Esophagus muscularis mucosa (tissue), 3 donors: ENCODE measurements around the gene TUBB4A.

Source experiments
- POLR2AphosphoS5 ChIP-seq, 2 donors: sonication (generic); formaldehyde crosslinking; IDR thresholded peaks; one replicate each; pipeline ENCODE4 v1.6.1; 2017; ENCODE audit warnings: antibody characterized with exemption in 2 of 2
- TF ChIP-seq, protein P1 (sequence below), 3 experiments: fragments of 200-600 bp in 2 of 3; fragments of 450-650 bp in 1 of 3; sonication (generic) in 2 of 3; IDR thresholded peaks; one replicate each; pipeline ENCODE4 v1.5.1; 2017 to 2019; ENCODE audit warnings: antibody characterized with exemption in 3 of 3, mild to moderate bottlenecking in 2 of 3, moderate library complexity in 1 of 3

DNA sequence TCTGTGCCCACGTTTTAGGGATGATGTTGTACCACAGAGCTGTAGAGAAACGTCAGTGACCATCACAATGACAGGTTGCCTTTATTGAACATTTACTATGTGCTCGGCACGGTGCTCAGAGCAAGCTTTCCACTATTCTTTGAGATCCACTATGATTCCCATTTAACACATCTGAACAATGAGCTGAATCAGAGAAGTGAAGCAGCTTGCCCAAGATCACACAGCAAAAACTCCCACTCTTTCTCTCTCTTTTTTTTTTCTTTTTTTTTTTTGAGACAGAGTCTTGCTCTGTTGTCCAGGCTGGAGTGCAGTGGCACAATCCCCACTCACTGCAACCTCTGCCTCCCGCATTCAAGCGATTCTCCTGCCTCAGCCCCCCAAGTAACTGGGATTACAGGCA lies 20.6 kb upstream of the TUBB4A start:
- no peak for TF ChIP-seq POLR2AphosphoS5 (IDR thresholded peaks at IDR 0.05)
- TF ChIP-seq, protein P1, sequence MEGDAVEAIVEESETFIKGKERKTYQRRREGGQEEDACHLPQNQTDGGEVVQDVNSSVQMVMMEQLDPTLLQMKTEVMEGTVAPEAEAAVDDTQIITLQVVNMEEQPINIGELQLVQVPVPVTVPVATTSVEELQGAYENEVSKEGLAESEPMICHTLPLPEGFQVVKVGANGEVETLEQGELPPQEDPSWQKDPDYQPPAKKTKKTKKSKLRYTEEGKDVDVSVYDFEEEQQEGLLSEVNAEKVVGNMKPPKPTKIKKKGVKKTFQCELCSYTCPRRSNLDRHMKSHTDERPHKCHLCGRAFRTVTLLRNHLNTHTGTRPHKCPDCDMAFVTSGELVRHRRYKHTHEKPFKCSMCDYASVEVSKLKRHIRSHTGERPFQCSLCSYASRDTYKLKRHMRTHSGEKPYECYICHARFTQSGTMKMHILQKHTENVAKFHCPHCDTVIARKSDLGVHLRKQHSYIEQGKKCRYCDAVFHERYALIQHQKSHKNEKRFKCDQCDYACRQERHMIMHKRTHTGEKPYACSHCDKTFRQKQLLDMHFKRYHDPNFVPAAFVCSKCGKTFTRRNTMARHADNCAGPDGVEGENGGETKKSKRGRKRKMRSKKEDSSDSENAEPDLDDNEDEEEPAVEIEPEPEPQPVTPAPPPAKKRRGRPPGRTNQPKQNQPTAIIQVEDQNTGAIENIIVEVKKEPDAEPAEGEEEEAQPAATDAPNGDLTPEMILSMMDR (IDR thresholded peaks at IDR 0.05), result no peak
